ENCODE data around the gene TEKT3.

The TEKT3 gene

GRCh38 chr17:15341385-15341849, at the start of gene TEKT3:
Gene TEKT3, minus strand, starts transcription at chr17:15341597. Its CDS starts 10,012 bp downstream, at chr17:15331585.
- H3K4me3 Mint-ChIP-seq, result peak within 1 kb of the TSS; percentile 57
- no peaks in the 10 kb centered on the region for H3K36me3 Mint-ChIP-seq
- H3K27me3 Mint-ChIP-seq, result peaks cover 59% of the 10 kb centered on the region
- ATAC-seq, result peak; percentile 27
- peaks cover 3% of the 10 kb centered on the region for H3K9me3 Mint-ChIP-seq
- no peak within 1 kb of the TSS for H3K27ac Mint-ChIP-seq
- peaks cover 7% of the 10 kb centered on the region for H3K4me1 Mint-ChIP-seq

DNA sequence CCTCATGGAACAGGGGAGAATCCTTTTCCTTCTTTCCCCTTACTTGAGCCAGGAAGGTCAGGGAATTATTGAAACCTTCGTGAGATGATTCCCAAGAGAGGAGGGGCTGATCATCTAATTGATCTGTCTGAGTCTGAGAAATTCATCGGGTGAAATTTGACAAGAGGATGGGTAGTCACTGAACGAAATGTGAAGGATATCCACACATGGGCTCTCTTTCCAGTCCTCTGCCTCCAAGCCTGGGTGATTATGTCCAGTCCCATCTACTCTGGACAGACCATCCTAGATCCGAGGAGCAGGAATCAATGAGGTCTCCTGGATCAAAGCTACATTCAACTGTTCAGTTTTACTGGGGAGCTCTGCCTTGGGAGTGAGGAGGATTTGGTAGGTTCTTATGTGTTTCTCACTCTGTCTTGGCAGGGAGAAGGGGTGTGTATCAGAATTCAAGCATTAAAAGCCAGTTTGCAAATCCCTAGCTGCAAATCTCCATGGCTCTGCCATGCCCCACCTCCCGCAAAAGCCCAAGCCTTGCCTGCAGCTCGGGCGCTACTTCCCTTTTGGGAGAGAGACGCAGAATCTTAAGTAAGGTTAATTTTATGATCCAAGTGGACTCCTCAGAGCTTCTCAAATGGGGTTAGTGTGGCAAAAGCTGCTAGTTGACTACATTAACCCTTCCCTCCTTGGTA, 47.1 kb upstream of the TEKT3 start:
- ATAC-seq, result no peak
- H3K27me3 Mint-ChIP-seq, result peaks cover 17% of the 10 kb centered on the region
- no peaks in the 10 kb centered on the region for H3K4me1 Mint-ChIP-seq
- no peaks in the 10 kb centered on the region for H3K36me3 Mint-ChIP-seq
- no peak overlapping the region for H3K27ac Mint-ChIP-seq
- no peak overlapping the region for H3K4me3 Mint-ChIP-seq
- no peaks in the 10 kb centered on the region for H3K9me3 Mint-ChIP-seq

GRCh38 chr17:15386083-15386482, 44.7 kb upstream of the TEKT3 start:
- Mint-ChIP-seq H3K4me1 (no peaks in the 10 kb centered on the region), H3K4me3 (no peak overlapping the region), H3K9me3 (no peaks in the 10 kb centered on the region), H3K27me3 (peaks cover 21% of the 10 kb centered on the region), H3K36me3 (no peaks in the 10 kb centered on the region), H3K27ac (no peak overlapping the region)
- no peak for ATAC-seq

- Mint-ChIP-seq H3K9me3 (no peaks in the 10 kb centered on the region), H3K27ac (no peak overlapping the region), H3K36me3 (no peaks in the 10 kb centered on the region), H3K4me1 (no peaks in the 10 kb centered on the region), H3K4me3 (no peak overlapping the region), H3K27me3 (peaks cover 22% of the 10 kb centered on the region)
- no peak for ATAC-seq
Observed at GRCh38 chr17:15385305-15385704, 43.9 kb upstream of the TEKT3 start.

DNA sequence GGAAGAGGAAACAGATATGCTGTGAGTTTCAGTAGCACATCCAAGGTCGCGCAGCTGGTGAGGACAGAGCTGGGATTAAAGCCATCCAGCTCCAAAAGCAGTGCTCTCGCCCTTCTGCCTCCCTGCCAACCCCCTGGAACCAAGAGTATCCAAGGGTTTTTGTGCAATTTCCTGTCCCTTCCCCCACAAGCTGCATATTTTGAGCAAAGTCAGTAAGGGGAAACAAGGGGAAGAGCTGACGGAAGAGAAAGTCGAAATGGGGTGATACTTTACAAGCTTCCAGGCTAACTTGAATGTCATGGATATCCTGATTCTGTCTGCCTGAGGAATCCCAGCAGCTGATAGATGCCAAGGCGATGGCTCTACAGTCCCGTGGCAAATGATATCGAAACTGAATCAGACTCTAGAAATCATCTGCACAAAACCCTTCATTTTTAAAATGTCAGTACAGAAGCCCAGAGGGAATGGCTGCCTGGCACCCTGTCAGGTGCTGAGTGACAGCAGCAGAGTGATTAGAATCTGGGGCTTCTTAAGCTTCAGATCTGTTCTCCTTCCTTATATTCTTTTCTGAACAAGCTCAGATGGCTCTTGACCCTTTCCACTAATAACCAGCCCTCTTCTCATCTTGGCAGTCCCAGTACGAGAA, 42.9 kb upstream of the TEKT3 start:
- Mint-ChIP-seq H3K4me1 (no peaks in the 10 kb centered on the region), H3K4me3 (no peak overlapping the region), H3K27ac (no peak overlapping the region), H3K36me3 (no peaks in the 10 kb centered on the region), H3K9me3 (no peaks in the 10 kb centered on the region), H3K27me3 (peaks cover 22% of the 10 kb centered on the region)
- no peak for ATAC-seq

- ATAC-seq, result no peak
- H3K4me1 Mint-ChIP-seq, result no peaks in the 10 kb centered on the region
- no peak overlapping the region for H3K27ac Mint-ChIP-seq
- peaks cover 22% of the 10 kb centered on the region for H3K27me3 Mint-ChIP-seq
- H3K9me3 Mint-ChIP-seq, result no peaks in the 10 kb centered on the region
- H3K36me3 Mint-ChIP-seq, result no peaks in the 10 kb centered on the region
- H3K4me3 Mint-ChIP-seq, result no peak overlapping the region
Observed at GRCh38 chr17:15382914-15383313, 41.5 kb upstream of the TEKT3 start.

DNA sequence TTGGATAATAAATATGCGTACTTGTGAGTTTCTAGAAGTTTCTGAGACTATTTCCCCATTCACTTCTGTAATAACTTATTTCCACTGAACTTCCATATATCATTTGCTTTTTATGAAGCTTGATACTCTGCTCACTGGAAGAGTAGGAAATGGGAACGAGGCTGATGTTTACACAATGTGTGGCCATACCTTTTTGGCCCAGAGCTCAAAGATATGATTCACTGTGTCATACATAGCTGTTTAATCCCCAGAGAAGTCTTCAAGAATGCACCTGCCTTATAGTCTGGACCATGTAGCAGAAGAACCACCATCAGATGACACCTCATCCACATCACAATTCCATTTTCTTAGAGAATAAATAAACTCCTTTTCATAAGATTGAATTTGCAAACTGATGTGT, 40.3 kb upstream of the TEKT3 start:
- Mint-ChIP-seq H3K27ac (no peak overlapping the region), H3K4me3 (no peak overlapping the region), H3K36me3 (no peaks in the 10 kb centered on the region), H3K4me1 (no peaks in the 10 kb centered on the region), H3K9me3 (no peaks in the 10 kb centered on the region), H3K27me3 (peaks cover 22% of the 10 kb centered on the region)
- ATAC-seq, result no peak

GRCh38 chr17:15380446-15380845, 39.0 kb upstream of the TEKT3 start:
- Mint-ChIP-seq H3K4me1 (no peaks in the 10 kb centered on the region), H3K27ac (no peak overlapping the region), H3K9me3 (no peaks in the 10 kb centered on the region), H3K4me3 (no peak overlapping the region), H3K36me3 (no peaks in the 10 kb centered on the region), H3K27me3 (peaks cover 9% of the 10 kb centered on the region)
- ATAC-seq, result no peak

DNA sequence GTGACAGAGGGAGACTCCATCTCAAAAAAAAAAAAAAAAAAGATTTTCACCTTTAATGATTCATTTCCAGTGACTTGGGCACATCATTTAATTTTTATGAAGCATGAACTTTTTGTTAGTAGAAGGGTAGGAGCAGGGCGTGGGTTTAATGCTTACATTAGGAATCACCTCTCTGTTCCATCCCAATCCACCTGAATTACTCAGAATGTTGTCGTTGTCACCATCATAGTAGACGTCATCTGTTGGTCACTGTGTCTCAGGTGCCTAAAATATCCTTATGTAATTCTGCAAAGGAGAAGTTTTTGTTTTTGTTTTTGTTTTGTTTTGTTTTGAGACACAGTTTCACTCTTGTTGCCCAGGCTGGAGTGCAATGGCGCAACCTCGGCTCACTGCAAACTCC, 38.3 kb upstream of the TEKT3 start:
- Mint-ChIP-seq H3K27ac (no peak overlapping the region), H3K27me3 (peaks cover 9% of the 10 kb centered on the region), H3K4me1 (no peaks in the 10 kb centered on the region), H3K4me3 (no peak overlapping the region), H3K36me3 (no peaks in the 10 kb centered on the region), H3K9me3 (no peaks in the 10 kb centered on the region)
- no peak for ATAC-seq

DNA sequence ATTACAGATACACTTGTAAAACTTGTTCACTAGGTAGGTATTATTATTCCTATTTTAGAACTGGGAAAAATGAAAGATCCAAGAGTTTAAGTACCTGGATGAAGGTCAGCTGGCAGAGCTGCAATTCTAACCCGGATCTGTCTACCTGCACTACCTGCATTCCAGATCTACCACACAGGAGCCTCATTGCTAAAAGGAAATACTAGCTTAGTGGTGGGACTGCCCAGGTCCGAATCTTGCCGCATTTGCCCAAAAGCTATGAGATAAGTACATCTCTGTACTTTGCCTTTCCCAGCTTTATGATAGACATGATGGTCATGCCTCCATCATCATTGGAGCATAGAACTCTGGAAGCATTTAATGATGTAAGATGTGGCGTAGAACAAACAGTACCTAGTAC, 36.8 kb upstream of the TEKT3 start:
- H3K9me3 Mint-ChIP-seq, result no peaks in the 10 kb centered on the region
- H3K4me1 Mint-ChIP-seq, result no peaks in the 10 kb centered on the region
- no peaks in the 10 kb centered on the region for H3K36me3 Mint-ChIP-seq
- no peak overlapping the region for H3K4me3 Mint-ChIP-seq
- H3K27ac Mint-ChIP-seq, result no peak overlapping the region
- ATAC-seq, result no peak
- H3K27me3 Mint-ChIP-seq, result peaks cover 9% of the 10 kb centered on the region

DNA sequence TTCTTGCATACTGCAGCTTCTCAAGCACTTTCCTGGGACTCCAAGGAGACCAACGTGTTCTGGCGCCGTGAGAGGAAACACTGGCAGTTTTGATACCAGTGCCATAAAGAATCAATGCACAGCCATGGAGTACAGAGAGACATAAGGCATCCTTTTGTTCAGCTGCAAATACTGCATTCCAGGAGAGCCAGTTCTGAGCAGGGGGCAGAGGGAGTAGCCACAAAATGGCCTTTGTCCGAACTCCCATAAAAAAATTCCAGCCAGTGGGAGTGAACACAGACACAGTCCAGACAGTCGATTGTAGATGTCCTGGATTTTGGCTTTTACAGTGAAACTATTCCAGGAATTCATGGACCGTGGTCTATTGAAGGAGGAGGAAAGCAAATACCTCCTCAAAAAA, 36.2 kb upstream of the TEKT3 start:
- no peak for ATAC-seq
- Mint-ChIP-seq H3K36me3 (no peaks in the 10 kb centered on the region), H3K9me3 (no peaks in the 10 kb centered on the region), H3K4me1 (no peaks in the 10 kb centered on the region), H3K27ac (no peak overlapping the region), H3K27me3 (peaks cover 9% of the 10 kb centered on the region), H3K4me3 (no peak overlapping the region)

DNA sequence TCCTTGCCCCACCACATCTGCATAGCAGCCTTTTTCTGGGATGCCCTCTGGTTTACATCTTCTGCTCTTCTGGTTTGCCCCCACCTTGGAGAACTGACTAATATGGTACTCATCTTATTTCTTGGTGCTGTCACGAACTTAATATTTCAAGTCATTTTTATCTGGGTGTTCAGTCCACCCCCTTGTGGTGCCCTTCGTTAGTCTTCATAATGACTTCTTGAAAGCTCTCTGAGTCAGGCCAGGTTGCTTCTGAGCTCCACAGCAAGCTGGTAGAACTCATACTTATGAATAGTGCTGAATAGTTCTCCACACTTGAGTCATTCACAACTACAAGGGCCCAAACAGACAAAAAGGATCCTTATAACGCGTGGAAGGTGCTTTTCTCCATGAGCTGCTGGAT, 35.8 kb upstream of the TEKT3 start:
- Mint-ChIP-seq H3K27me3 (peaks cover 9% of the 10 kb centered on the region), H3K27ac (no peak overlapping the region), H3K36me3 (no peaks in the 10 kb centered on the region), H3K4me1 (no peaks in the 10 kb centered on the region), H3K4me3 (no peak overlapping the region), H3K9me3 (no peaks in the 10 kb centered on the region)
- no peak for ATAC-seq

GRCh38 chr17:15371376-15372130, 30.2 kb upstream of the TEKT3 start:
- no peaks in the 10 kb centered on the region for H3K4me1 Mint-ChIP-seq
- no peaks in the 10 kb centered on the region for H3K36me3 Mint-ChIP-seq
- no peaks in the 10 kb centered on the region for H3K9me3 Mint-ChIP-seq
- no peak overlapping the region for H3K27ac Mint-ChIP-seq
- no peak for ATAC-seq
- no peak overlapping the region for H3K4me3 Mint-ChIP-seq
- H3K27me3 Mint-ChIP-seq, result no peaks in the 10 kb centered on the region

- Mint-ChIP-seq H3K4me1 (no peaks in the 10 kb centered on the region), H3K9me3 (no peaks in the 10 kb centered on the region), H3K27ac (no peak overlapping the region), H3K27me3 (no peaks in the 10 kb centered on the region), H3K4me3 (no peak overlapping the region), H3K36me3 (no peaks in the 10 kb centered on the region)
- no peak for ATAC-seq
Observed at GRCh38 chr17:15368600-15368999, 27.2 kb upstream of the TEKT3 start.

GRCh38 chr17:15366026-15366425, 24.6 kb upstream of the TEKT3 start:
- Mint-ChIP-seq H3K27ac (no peak overlapping the region), H3K4me3 (no peak overlapping the region), H3K36me3 (no peaks in the 10 kb centered on the region), H3K27me3 (no peaks in the 10 kb centered on the region), H3K9me3 (no peaks in the 10 kb centered on the region), H3K4me1 (no peaks in the 10 kb centered on the region)
- ATAC-seq, result no peak

GRCh38 chr17:15364615-15365014, 23.2 kb upstream of the TEKT3 start:
- Mint-ChIP-seq H3K36me3 (no peaks in the 10 kb centered on the region), H3K9me3 (no peaks in the 10 kb centered on the region), H3K4me3 (no peak overlapping the region), H3K27ac (no peak overlapping the region), H3K4me1 (no peaks in the 10 kb centered on the region), H3K27me3 (no peaks in the 10 kb centered on the region)
- no peak for ATAC-seq
